Measurements from ENCODE around the gene ADAM22. TPM values are rescaled to one million over a fixed set of nuclear protein-coding genes. Genes with fewer than 3 reads are reported as not detected.

The ADAM22 gene
- total RNA-seq, 1 experiment from 2014 or later: 14.0 TPM

DNA sequence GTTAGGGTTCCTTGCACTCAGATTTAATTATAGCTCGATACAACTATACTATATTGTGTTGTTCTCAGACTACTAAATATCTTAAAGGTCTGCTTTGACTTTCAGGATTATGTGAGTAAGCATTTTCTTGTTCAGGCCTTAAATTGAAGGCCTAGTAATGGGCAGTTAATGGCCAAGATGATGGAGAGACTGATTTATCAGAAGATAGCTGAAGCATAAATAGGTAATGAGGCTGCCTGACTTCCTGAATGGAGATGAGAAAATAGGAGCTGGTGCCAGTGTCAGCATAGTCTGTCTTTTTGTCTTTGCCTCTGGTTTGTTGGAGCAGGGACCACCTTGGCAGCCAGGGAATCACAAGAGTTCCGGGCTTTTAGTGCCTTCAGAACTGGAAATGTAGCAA lies 32.2 kb downstream of the ADAM22 start:
- no peak for DNase-seq
- Histone ChIP-seq H3K9me2 (ENCODE audit: insufficient read depth) (no peaks in the 10 kb centered on the region; the same call in 1 of the 2 replicates), H3K4me3 (no peak overlapping the region), H2AFZ (no peak overlapping the region), H3K79me2 (ENCODE audit: low read depth) (no peaks in the 10 kb centered on the region), H3K27me3 (ENCODE audit: insufficient read depth, low read depth) (no peaks in the 10 kb centered on the region), H3K4me2 (no peak overlapping the region), H3K27ac (no peak overlapping the region), H3K9me3 (ENCODE audit: insufficient read depth, low read depth) (no peaks in the 10 kb centered on the region), H3K4me1 (replicated peaks; ENCODE audit: insufficient read depth) (no peaks in the 10 kb centered on the region), H4K20me1 (ENCODE audit: insufficient read depth) (no peaks in the 10 kb centered on the region), H3K36me3 (ENCODE audit: low read depth) (no peaks in the 10 kb centered on the region), H3F3A (ENCODE audit: insufficient read depth, low read depth) (no peaks in the 10 kb centered on the region)
- BruUV-seq (replicated peaks): no TSS peak
- TF ChIP-seq EZH2 (IDR thresholded peaks at IDR 0.05; ENCODE audit: low read depth): no peak
- TF ChIP-seq, protein P1, sequence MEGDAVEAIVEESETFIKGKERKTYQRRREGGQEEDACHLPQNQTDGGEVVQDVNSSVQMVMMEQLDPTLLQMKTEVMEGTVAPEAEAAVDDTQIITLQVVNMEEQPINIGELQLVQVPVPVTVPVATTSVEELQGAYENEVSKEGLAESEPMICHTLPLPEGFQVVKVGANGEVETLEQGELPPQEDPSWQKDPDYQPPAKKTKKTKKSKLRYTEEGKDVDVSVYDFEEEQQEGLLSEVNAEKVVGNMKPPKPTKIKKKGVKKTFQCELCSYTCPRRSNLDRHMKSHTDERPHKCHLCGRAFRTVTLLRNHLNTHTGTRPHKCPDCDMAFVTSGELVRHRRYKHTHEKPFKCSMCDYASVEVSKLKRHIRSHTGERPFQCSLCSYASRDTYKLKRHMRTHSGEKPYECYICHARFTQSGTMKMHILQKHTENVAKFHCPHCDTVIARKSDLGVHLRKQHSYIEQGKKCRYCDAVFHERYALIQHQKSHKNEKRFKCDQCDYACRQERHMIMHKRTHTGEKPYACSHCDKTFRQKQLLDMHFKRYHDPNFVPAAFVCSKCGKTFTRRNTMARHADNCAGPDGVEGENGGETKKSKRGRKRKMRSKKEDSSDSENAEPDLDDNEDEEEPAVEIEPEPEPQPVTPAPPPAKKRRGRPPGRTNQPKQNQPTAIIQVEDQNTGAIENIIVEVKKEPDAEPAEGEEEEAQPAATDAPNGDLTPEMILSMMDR (conservative IDR thresholded peaks at IDR 0.05): no peak
- POLR2A ChIA-PET (ENCODE audit: unreplicated experiment): no interaction called here
- intact Hi-C loops (cut with micrococcal nuclease; ENCODE audit: unreplicated experiment): no loop called here
- CTCF ChIA-PET: interaction anchor here (0.7 kb wide), 1 partner anchor 148 kb away, joined by 3 read pairs; no protein-coding TSS in a partner anchor

DNA sequence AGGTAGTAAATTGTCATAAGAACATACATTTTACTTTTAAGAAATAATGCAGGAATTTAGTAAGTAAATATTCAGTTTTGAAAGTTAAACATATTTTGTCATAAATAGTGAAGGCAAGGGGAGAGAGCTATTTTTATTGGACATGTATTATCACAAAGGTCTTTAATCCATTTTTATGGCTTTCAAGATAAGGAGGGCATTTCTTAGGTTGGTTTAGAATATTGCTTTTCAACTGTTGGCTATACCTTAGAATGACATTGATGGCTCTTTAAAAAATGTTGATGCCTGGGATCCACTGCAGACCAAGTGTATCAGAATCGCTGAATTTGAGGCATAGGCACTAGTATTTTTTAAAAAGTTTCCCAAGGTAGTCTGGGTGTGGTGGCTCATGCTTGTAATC lies 34.0 kb downstream of the ADAM22 start:
- POLR2A ChIA-PET (ENCODE audit: unreplicated experiment): no interaction called here
- H3K79me2 ChIP-seq (ENCODE audit: low read depth): no peaks in the 10 kb centered on the region
- no peak overlapping the region for H3K4me3 ChIP-seq
- no peaks in the 10 kb centered on the region for H4K20me1 ChIP-seq (ENCODE audit: insufficient read depth)
- H3K27me3 ChIP-seq (ENCODE audit: insufficient read depth, low read depth): no peaks in the 10 kb centered on the region
- H3K36me3 ChIP-seq (ENCODE audit: low read depth): no peaks in the 10 kb centered on the region
- no peak for DNase-seq
- CTCF ChIA-PET: no interaction called here
- intact Hi-C loops (cut with micrococcal nuclease; ENCODE audit: unreplicated experiment): no loop called here
- no peak overlapping the region for H3K4me2 ChIP-seq
- H3K27ac ChIP-seq: no peak overlapping the region
- no peak for TF ChIP-seq EZH2 (IDR thresholded peaks at IDR 0.05; ENCODE audit: low read depth)
- TF ChIP-seq, protein P1 (conservative IDR thresholded peaks at IDR 0.05): no peak
- H2AFZ ChIP-seq: no peak overlapping the region
- no peaks in the 10 kb centered on the region for H3K4me1 ChIP-seq (replicated peaks; ENCODE audit: insufficient read depth)
- no peaks in the 10 kb centered on the region for H3K9me3 ChIP-seq (ENCODE audit: insufficient read depth, low read depth)
- H3F3A ChIP-seq (ENCODE audit: insufficient read depth, low read depth): no peaks in the 10 kb centered on the region
- H3K9me2 ChIP-seq (ENCODE audit: insufficient read depth): no peaks in the 10 kb centered on the region; the same call in 1 of the 2 replicates
- BruUV-seq (replicated peaks): no TSS peak

- Histone ChIP-seq H3K9me3 (ENCODE audit: insufficient read depth, low read depth) (no peaks in the 10 kb centered on the region), H4K20me1 (ENCODE audit: insufficient read depth) (no peaks in the 10 kb centered on the region), H3K9me2 (ENCODE audit: insufficient read depth) (no peaks in the 10 kb centered on the region), H3K4me3 (no peak overlapping the region), H2AFZ (no peak overlapping the region), H3K27ac (no peak overlapping the region), H3K79me2 (ENCODE audit: low read depth) (no peaks in the 10 kb centered on the region), H3K36me3 (ENCODE audit: low read depth) (no peaks in the 10 kb centered on the region), H3F3A (ENCODE audit: insufficient read depth, low read depth) (no peaks in the 10 kb centered on the region), H3K4me1 (replicated peaks; ENCODE audit: insufficient read depth) (no peaks in the 10 kb centered on the region), H3K4me2 (no peak overlapping the region), H3K27me3 (ENCODE audit: insufficient read depth, low read depth) (no peaks in the 10 kb centered on the region)
- BruUV-seq (replicated peaks): no TSS peak
- CTCF ChIA-PET: no interaction called here
- DNase-seq: no peak
- intact Hi-C loops (cut with micrococcal nuclease; ENCODE audit: unreplicated experiment): no loop called here
- POLR2A ChIA-PET (ENCODE audit: unreplicated experiment): no interaction called here
- TF ChIP-seq, protein P1 (conservative IDR thresholded peaks at IDR 0.05): no peak
- no peak for TF ChIP-seq EZH2 (IDR thresholded peaks at IDR 0.05; ENCODE audit: low read depth)
Measured at GRCh38 chr7:87982116-87982515, 48.1 kb downstream of the ADAM22 start.
